LNCaP clone FGC (cell line): Measurements from ENCODE around the gene PCYOX1L.
"Not testable (repeated sequence)": the region's sequence is repeated elsewhere in the genome, so short reads cannot be mapped to it uniquely, and the experiment has no call there.

ENCODE experiments used
- DNase-seq: peaks from one replicate; pipeline ENCODE4 v3.0.0-alpha.2; 2011; ENCODE audit warnings: low read depth
- H3K4me3 ChIP-seq: 2 replicates; pipeline ENCODE4 v1.5.1; 2011; ENCODE audit warnings: mild to moderate bottlenecking, low read depth, low read length, control low read depth
- CTCF ChIP-seq: IDR thresholded peaks from 2 replicates; pipeline ENCODE4 v1.5.1; 2012; ENCODE audit warnings: mild to moderate bottlenecking; ENCODE audit not compliant: control insufficient read depth, insufficient read depth; ENCODE audit errors: extremely low read depth

Gene PCYOX1L

GRCh38 chr5:149397530-149397929, 39.7 kb downstream of the PCYOX1L start:
- no peak for DNase-seq
- no peak for TF ChIP-seq CTCF
- no peak overlapping the region for H3K4me3 ChIP-seq

GRCh38 chr5:149398747-149399266, 41.0 kb downstream of the PCYOX1L start:
- DNase-seq, H3K4me3 ChIP-seq: not testable (repeated sequence)

- no peak for DNase-seq
- no peak for TF ChIP-seq CTCF
- no peak overlapping the region for H3K4me3 ChIP-seq
These were observed 41.9 kb downstream of the PCYOX1L start for GRCh38 chr5:149399775-149400174.

- DNase-seq = no peak
- no peak overlapping the region for H3K4me3 ChIP-seq
- TF ChIP-seq CTCF = no peak
These were observed 42.5 kb downstream of the PCYOX1L start for GRCh38 chr5:149400304-149400703.

- DNase-seq = no peak
- H3K4me3 ChIP-seq = no peak overlapping the region
These were observed 43.2 kb downstream of the PCYOX1L start for GRCh38 chr5:149401051-149401450.

GRCh38 chr5:149402291-149402690, 44.4 kb downstream of the PCYOX1L start:
- no peak overlapping the region for H3K4me3 ChIP-seq
- no peak for TF ChIP-seq CTCF
- no peak for DNase-seq

More at GRCh38 chr5:149401051-149401450, 43.2 kb downstream of the PCYOX1L start:
- no peak for TF ChIP-seq CTCF

- no peak for TF ChIP-seq CTCF
- no peak for DNase-seq
- no peak overlapping the region for H3K4me3 ChIP-seq
These were observed 46.3 kb downstream of the PCYOX1L start for GRCh38 chr5:149403923-149404745.
